Measurements from ENCODE around the gene NECAB2. TPM values are rescaled to one million over a fixed set of nuclear protein-coding genes. Genes with fewer than 3 reads are reported as not detected.
A peak's percentile ranks its signal among the peaks of the same experiment; 100 is the strongest.

The NECAB2 gene
- polyA plus RNA-seq, 1 donor from 2014 or later, result 12.5 TPM

DNA sequence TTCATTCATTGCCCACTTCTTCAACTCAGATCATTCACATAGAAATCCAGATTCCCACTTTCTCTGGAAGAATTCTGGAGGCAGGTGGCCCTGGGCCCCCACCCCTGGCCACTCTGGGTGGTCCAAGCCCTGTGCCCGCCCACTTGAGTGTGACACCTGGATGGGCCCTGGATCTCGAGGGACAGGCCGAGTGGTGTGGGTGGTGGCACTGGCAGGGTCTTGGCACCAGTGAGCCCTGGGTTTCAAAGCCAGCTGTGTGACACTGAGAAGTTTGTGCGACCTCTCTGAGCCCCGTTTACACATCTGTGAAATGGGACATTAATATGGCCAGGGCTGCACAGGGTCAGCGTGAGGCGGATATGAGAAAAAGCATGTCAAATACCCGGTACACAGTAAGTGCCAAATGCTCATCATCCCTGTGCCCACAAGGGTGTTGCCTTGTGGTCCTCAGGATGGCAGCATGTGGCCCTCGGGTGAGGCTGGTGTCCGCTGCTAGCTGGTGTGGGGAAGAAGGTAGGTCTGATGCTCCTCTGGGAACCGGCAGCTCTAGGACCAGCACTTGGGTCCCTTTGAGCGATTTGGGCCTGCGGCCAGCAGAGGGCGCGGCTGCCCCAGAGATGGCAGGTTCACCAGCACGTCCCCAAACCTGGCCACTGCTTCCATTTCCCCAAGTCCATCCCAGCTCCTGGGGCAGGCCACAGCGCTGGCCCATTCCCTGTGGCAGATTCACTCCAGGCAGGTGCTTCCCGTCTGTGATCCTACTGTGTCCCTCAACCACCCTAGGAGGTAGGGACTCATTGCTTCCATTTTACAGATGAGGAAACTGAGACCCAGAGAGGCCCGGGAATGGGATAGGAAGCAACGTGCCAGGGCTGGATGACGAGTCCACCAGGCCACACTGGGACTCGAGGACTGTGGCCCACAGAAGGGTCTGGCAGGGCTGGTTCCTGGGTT lies 11.4 kb upstream of the NECAB2 start:
- H3K79me2 ChIP-seq (replicated peaks; ENCODE audit: insufficient read depth, low read length), result no peaks in the 10 kb centered on the region
- no peaks in the 10 kb centered on the region for H3K27me3 ChIP-seq (ENCODE audit: insufficient read depth, low read depth, low read length)
- no peaks in the 10 kb centered on the region for H3F3A ChIP-seq (ENCODE audit: insufficient read depth, low read length, poor library complexity, severe bottlenecking)
- no peaks in the 10 kb centered on the region for H3K36me3 ChIP-seq (ENCODE audit: insufficient read depth, low read length)
- H4K20me1 ChIP-seq (ENCODE audit: insufficient read depth), result no peaks in the 10 kb centered on the region
- H3K4me2 ChIP-seq (ENCODE audit: low read length), result no peak overlapping the region
- no peak overlapping the region for H2AFZ ChIP-seq (ENCODE audit: low read depth, low read length)
- no peaks in the 10 kb centered on the region for H3K9me3 ChIP-seq (ENCODE audit: low read length)
- no peak overlapping the region for H3K4me3 ChIP-seq (ENCODE audit: low read length)
- no peak overlapping the region for H3K9ac ChIP-seq (ENCODE audit: low read length)
- no peak for TF ChIP-seq EP300 (conservative IDR thresholded peaks at IDR 0.05; ENCODE audit: poor library complexity, severe bottlenecking)
- TF ChIP-seq RAD21 (conservative IDR thresholded peaks at IDR 0.05), result peak; percentile 93
- TF ChIP-seq SMC3 (conservative IDR thresholded peaks at IDR 0.05; ENCODE audit: poor library complexity), result peak; percentile 94
- no peak for TF ChIP-seq EZH2 (IDR thresholded peaks at IDR 0.05; ENCODE audit: borderline replicate concordance, insufficient read depth, low read length, poor library complexity, severe bottlenecking)
- TF ChIP-seq, protein P1, sequence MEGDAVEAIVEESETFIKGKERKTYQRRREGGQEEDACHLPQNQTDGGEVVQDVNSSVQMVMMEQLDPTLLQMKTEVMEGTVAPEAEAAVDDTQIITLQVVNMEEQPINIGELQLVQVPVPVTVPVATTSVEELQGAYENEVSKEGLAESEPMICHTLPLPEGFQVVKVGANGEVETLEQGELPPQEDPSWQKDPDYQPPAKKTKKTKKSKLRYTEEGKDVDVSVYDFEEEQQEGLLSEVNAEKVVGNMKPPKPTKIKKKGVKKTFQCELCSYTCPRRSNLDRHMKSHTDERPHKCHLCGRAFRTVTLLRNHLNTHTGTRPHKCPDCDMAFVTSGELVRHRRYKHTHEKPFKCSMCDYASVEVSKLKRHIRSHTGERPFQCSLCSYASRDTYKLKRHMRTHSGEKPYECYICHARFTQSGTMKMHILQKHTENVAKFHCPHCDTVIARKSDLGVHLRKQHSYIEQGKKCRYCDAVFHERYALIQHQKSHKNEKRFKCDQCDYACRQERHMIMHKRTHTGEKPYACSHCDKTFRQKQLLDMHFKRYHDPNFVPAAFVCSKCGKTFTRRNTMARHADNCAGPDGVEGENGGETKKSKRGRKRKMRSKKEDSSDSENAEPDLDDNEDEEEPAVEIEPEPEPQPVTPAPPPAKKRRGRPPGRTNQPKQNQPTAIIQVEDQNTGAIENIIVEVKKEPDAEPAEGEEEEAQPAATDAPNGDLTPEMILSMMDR (IDR thresholded peaks at IDR 0.05; ENCODE audit: poor library complexity, severe bottlenecking), result peak; percentile 91
- TF ChIP-seq, protein P2, sequence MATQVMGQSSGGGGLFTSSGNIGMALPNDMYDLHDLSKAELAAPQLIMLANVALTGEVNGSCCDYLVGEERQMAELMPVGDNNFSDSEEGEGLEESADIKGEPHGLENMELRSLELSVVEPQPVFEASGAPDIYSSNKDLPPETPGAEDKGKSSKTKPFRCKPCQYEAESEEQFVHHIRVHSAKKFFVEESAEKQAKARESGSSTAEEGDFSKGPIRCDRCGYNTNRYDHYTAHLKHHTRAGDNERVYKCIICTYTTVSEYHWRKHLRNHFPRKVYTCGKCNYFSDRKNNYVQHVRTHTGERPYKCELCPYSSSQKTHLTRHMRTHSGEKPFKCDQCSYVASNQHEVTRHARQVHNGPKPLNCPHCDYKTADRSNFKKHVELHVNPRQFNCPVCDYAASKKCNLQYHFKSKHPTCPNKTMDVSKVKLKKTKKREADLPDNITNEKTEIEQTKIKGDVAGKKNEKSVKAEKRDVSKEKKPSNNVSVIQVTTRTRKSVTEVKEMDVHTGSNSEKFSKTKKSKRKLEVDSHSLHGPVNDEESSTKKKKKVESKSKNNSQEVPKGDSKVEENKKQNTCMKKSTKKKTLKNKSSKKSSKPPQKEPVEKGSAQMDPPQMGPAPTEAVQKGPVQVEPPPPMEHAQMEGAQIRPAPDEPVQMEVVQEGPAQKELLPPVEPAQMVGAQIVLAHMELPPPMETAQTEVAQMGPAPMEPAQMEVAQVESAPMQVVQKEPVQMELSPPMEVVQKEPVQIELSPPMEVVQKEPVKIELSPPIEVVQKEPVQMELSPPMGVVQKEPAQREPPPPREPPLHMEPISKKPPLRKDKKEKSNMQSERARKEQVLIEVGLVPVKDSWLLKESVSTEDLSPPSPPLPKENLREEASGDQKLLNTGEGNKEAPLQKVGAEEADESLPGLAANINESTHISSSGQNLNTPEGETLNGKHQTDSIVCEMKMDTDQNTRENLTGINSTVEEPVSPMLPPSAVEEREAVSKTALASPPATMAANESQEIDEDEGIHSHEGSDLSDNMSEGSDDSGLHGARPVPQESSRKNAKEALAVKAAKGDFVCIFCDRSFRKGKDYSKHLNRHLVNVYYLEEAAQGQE (IDR thresholded peaks at IDR 0.05; ENCODE audit: borderline replicate concordance), result no peak
- no peak for TF ChIP-seq POLR2AphosphoS5 (IDR thresholded peaks at IDR 0.05)
- no peak overlapping the region for H3K27ac ChIP-seq (ENCODE audit: low read length)
- H3K9me2 ChIP-seq (ENCODE audit: insufficient read depth, low read length), result no peaks in the 10 kb centered on the region

DNA sequence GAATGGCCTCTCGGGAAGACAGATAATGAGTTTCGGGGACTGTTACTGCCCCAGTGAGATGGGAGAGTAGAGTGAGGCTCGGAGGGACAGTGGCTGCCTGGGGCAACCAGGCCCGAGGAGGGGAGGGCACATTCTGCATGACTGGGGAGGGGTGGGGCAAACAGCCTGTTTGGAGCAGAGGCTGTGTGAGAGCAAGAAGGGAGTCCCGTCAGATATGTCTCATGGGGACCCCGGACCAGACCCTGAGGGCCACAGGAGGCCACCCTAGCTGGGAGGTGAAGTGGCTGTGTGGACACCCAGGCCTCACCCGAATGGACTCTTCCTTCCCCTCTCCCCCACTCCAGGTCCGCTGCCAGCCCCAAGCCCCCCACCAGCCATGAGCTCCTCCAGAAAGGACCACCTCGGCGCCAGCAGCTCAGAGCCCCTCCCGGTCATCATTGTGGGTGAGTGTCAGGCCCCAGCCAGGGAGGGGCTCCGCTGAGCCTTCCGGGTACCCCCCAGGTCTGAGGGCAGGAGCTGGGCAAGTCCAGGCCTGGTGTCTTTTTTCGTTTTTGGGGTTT lies 10.7 kb upstream of the NECAB2 start:
- Histone ChIP-seq H2AFZ (ENCODE audit: low read depth, low read length) (no peak overlapping the region), H3F3A (ENCODE audit: insufficient read depth, low read length, poor library complexity, severe bottlenecking) (no peaks in the 10 kb centered on the region), H3K36me3 (ENCODE audit: insufficient read depth, low read length) (no peaks in the 10 kb centered on the region)

More for the DNA sequence above, 10.7 kb upstream of the NECAB2 start:
- no peak overlapping the region for H3K9ac ChIP-seq (ENCODE audit: low read length)
- TF ChIP-seq RAD21 (conservative IDR thresholded peaks at IDR 0.05) (no peak), POLR2AphosphoS5 (IDR thresholded peaks at IDR 0.05) (no peak), SMC3 (conservative IDR thresholded peaks at IDR 0.05; ENCODE audit: poor library complexity) (no peak), TAF1 (IDR thresholded peaks at IDR 0.05; ENCODE audit: low read depth) (no peak), EP300 (conservative IDR thresholded peaks at IDR 0.05; ENCODE audit: poor library complexity, severe bottlenecking) (no peak), EZH2 (IDR thresholded peaks at IDR 0.05; ENCODE audit: borderline replicate concordance, insufficient read depth, low read length, poor library complexity, severe bottlenecking) (no peak), MXI1 (conservative IDR thresholded peaks at IDR 0.05; ENCODE audit: poor library complexity, severe bottlenecking) (no peak)
- TF ChIP-seq, protein P1 (IDR thresholded peaks at IDR 0.05; ENCODE audit: poor library complexity, severe bottlenecking), result no peak
- TF ChIP-seq, protein P2 (IDR thresholded peaks at IDR 0.05; ENCODE audit: borderline replicate concordance), result no peak
- no peaks in the 10 kb centered on the region for H3K79me2 ChIP-seq (replicated peaks; ENCODE audit: insufficient read depth, low read length)
- H4K20me1 ChIP-seq (ENCODE audit: insufficient read depth), result no peaks in the 10 kb centered on the region
- H3K27ac ChIP-seq (ENCODE audit: low read length), result no peak overlapping the region
- no peak overlapping the region for H3K4me2 ChIP-seq (ENCODE audit: low read length)
- H3K4me3 ChIP-seq (ENCODE audit: low read length), result no peak overlapping the region
- no peaks in the 10 kb centered on the region for H3K9me2 ChIP-seq (ENCODE audit: insufficient read depth, low read length)
- H3K9me3 ChIP-seq (ENCODE audit: low read length), result no peaks in the 10 kb centered on the region
- H3K27me3 ChIP-seq (ENCODE audit: insufficient read depth, low read depth, low read length), result no peaks in the 10 kb centered on the region

All from neural cell (in vitro differentiated cells).